Liver (tissue), 9 donors: ENCODE results near the gene EVA1C. TPM values are rescaled to one million over a fixed set of nuclear protein-coding genes. Genes with fewer than 3 reads are reported as not detected.

Experiments
- DNase-seq: peaks from one replicate; pipeline ENCODE4 v3.0.0-alpha.2; 2017; ENCODE audit warnings: low spot score
- H3K27ac ChIP-seq, 2 donors: one replicate each; pipeline ENCODE4 v1.7.0; 2013; ENCODE audit warnings: inconsistent platforms in 2 of 2, low read length in 2 of 2, control low read depth in 1 of 2, low read depth in 1 of 2, mild to moderate bottlenecking in 1 of 2
- H3K27me3 ChIP-seq, 4 donors: one replicate each; pipeline versions ENCODE4 v1.6.1 to v1.7.0; 2013; ENCODE audit warnings: low read length in 3 of 4, inconsistent platforms in 1 of 4, mild to moderate bottlenecking in 1 of 4, moderate library complexity in 1 of 4; ENCODE audit not compliant: control insufficient read depth in 4 of 4, insufficient read depth in 4 of 4
- H3K36me3 ChIP-seq, 4 donors: one replicate each; pipeline versions ENCODE4 v1.6.1 to v1.7.0; 2013; ENCODE audit warnings: low read length in 3 of 4, mild to moderate bottlenecking in 3 of 4, low read depth in 1 of 4, moderate library complexity in 1 of 4; ENCODE audit not compliant: control insufficient read depth in 4 of 4, insufficient read depth in 3 of 4
- H3K4me1 ChIP-seq, 4 donors: one replicate each; pipeline versions ENCODE4 v1.6.1 to v1.7.0; 2013; ENCODE audit warnings: low read length in 3 of 4, mild to moderate bottlenecking in 3 of 4, moderate library complexity in 1 of 4; ENCODE audit not compliant: control insufficient read depth in 4 of 4, insufficient read depth in 4 of 4
- H3K4me3 ChIP-seq, 3 donors: one replicate each; pipeline versions ENCODE4 v1.6.1 to v1.7.0; 2013; ENCODE audit warnings: low read length in 3 of 3, control low read depth in 1 of 3, low read depth in 1 of 3, mild to moderate bottlenecking in 1 of 3
- H3K9ac ChIP-seq, 2 donors: one replicate each; pipeline ENCODE4 v1.7.0; 2013; ENCODE audit warnings: low read length in 2 of 2, mild to moderate bottlenecking in 2 of 2, moderate library complexity in 2 of 2, control low read depth in 1 of 2, low read depth in 1 of 2
- H3K9me3 ChIP-seq, 4 donors: one replicate each; pipeline versions ENCODE4 v1.6.1 to v1.7.0; 2013; ENCODE audit warnings: low read length in 3 of 4; ENCODE audit not compliant: control insufficient read depth in 4 of 4
- EGR1 ChIP-seq, 2 donors: IDR thresholded peaks; 2 replicates each; pipeline ENCODE4 v1.6.1; 2016 to 2018; ENCODE audit warnings: antibody characterized with exemption in 2 of 2, low read depth in 2 of 2
- FOXA1 ChIP-seq: IDR thresholded peaks from 2 replicates; pipeline ENCODE4 v1.6.1; 2016; ENCODE audit warnings: antibody characterized with exemption
- FOXA2 ChIP-seq: IDR thresholded peaks from 2 replicates; pipeline ENCODE4 v1.6.1; 2016; ENCODE audit warnings: antibody characterized with exemption
- GABPA ChIP-seq, 2 donors: IDR thresholded peaks in 1 of 2; conservative IDR thresholded peaks in 1 of 2; 2 replicates each; pipeline ENCODE4 v1.6.1; 2016; ENCODE audit warnings: antibody characterized with exemption in 2 of 2, mild to moderate bottlenecking in 1 of 2, moderate library complexity in 1 of 2
- HNF4A ChIP-seq, 2 donors: conservative IDR thresholded peaks; 2 replicates each; pipeline ENCODE4 v1.6.1; 2016; ENCODE audit warnings: antibody characterized with exemption in 2 of 2, mild to moderate bottlenecking in 2 of 2
- HNF4G ChIP-seq: IDR thresholded peaks from 2 replicates; pipeline ENCODE4 v1.6.1; 2016; ENCODE audit warnings: antibody characterized with exemption
- JUND ChIP-seq, 2 donors: IDR thresholded peaks; 2 replicates each; pipeline ENCODE4 v1.6.1; 2016; ENCODE audit warnings: antibody characterized with exemption in 2 of 2
- MAX ChIP-seq: IDR thresholded peaks from 2 replicates; pipeline ENCODE4 v1.6.1; 2016; ENCODE audit warnings: antibody characterized with exemption
- NR2F2 ChIP-seq: IDR thresholded peaks from 2 replicates; pipeline ENCODE4 v1.6.1; 2016; ENCODE audit warnings: antibody characterized with exemption
- RAD21 ChIP-seq, 2 donors: IDR thresholded peaks; 2 replicates each; pipeline ENCODE4 v1.6.1; 2016; ENCODE audit warnings: antibody characterized with exemption in 2 of 2, mild to moderate bottlenecking in 2 of 2
- RXRA ChIP-seq, 2 donors: IDR thresholded peaks; 2 replicates each; pipeline ENCODE4 v1.6.1; 2017 to 2018; ENCODE audit warnings: antibody characterized with exemption in 2 of 2, mild to moderate bottlenecking in 1 of 2
- SP1 ChIP-seq: IDR thresholded peaks from 2 replicates; pipeline ENCODE4 v1.6.1; 2018; ENCODE audit warnings: antibody characterized with exemption, mild to moderate bottlenecking
- TAF1 ChIP-seq: conservative IDR thresholded peaks from 2 replicates; pipeline ENCODE4 v1.6.1; 2016; ENCODE audit warnings: antibody characterized with exemption, mild to moderate bottlenecking
- YY1 ChIP-seq: IDR thresholded peaks from 2 replicates; pipeline ENCODE4 v1.6.1; 2016; ENCODE audit warnings: antibody characterized with exemption, mild to moderate bottlenecking
- ZBTB33 ChIP-seq: IDR thresholded peaks from 2 replicates; pipeline ENCODE4 v1.6.1; 2016; ENCODE audit warnings: antibody characterized with exemption
- WGBS: extraction: QIAGEN DNeasy Blood & Tissue Kit; methylation state at CpG from one replicate; pipeline ENCODE4 v1.1.7; 2013; 5-methylcytosine and 5-hydroxymethylcytosine counted together
- polyA plus RNA-seq, 2 donors: library from polyadenylated mRNA; stranded (reverse) in 1 of 2; unstranded in 1 of 2; fragments of 200-250 nt in 1 of 2; fragments of >200 nt in 1 of 2; fragmentation: Nextera tagmentation in 1 of 2; extraction: Ambion mirVana in 1 of 2; gene quantifications; one replicate each; pipeline versions ENCODE4 v1.2.1 to v1.2.3, GENCODE V29; 2013 to 2015
- total RNA-seq, 2 donors: library from RNA; depleted of rRNA; stranded (reverse); fragments of >200 nt; gene quantifications; one replicate each; pipeline ENCODE4 v1.2.3, GENCODE V29; 2014
- TF ChIP-seq, protein P1 (sequence below): fragments of 150-350 bp; IDR thresholded peaks from 2 replicates; pipeline ENCODE4 v1.5.1; 2017; ENCODE audit warnings: improper control_type of control experiment, low read depth, low read length; ENCODE audit not compliant: missing input control
- TF ChIP-seq, protein P2 (sequence below): IDR thresholded peaks from 2 replicates; pipeline ENCODE4 v1.6.1; 2016; ENCODE audit warnings: antibody characterized with exemption, mild to moderate bottlenecking
- donor health status: healthy.
- donor health status: healthy.
- donor health status: healthy.
- donor health status: healthy.
- donor health status: healthy.

EVA1C gene
- total and polyA plus RNA-seq, 4 donors: 0.47 to 3.3 (median 2.4) TPM

- H3K4me1 ChIP-seq: no peaks in the 10 kb centered on the region
- H3K36me3 ChIP-seq: no peaks in the 10 kb centered on the region
- no peaks in the 10 kb centered on the region for H3K9me3 ChIP-seq
- TF ChIP-seq GABPA (IDR thresholded peaks at IDR 0.05 in 1 of 2, conservative IDR thresholded peaks at IDR 0.05 in 1 of 2) (no peak), ZBTB33 (no peak), HNF4G (no peak), EGR1 (IDR thresholded peaks at IDR 0.05; ENCODE audit: low read depth in 2 of 2) (no peak), FOXA1 (no peak), HNF4A (conservative IDR thresholded peaks at IDR 0.05) (no peak), RAD21 (IDR thresholded peaks at IDR 0.05) (no peak), JUND (IDR thresholded peaks at IDR 0.05) (no peak), YY1 (no peak), RXRA (IDR thresholded peaks at IDR 0.05) (no peak), MAX (no peak)
- TF ChIP-seq, protein P1, sequence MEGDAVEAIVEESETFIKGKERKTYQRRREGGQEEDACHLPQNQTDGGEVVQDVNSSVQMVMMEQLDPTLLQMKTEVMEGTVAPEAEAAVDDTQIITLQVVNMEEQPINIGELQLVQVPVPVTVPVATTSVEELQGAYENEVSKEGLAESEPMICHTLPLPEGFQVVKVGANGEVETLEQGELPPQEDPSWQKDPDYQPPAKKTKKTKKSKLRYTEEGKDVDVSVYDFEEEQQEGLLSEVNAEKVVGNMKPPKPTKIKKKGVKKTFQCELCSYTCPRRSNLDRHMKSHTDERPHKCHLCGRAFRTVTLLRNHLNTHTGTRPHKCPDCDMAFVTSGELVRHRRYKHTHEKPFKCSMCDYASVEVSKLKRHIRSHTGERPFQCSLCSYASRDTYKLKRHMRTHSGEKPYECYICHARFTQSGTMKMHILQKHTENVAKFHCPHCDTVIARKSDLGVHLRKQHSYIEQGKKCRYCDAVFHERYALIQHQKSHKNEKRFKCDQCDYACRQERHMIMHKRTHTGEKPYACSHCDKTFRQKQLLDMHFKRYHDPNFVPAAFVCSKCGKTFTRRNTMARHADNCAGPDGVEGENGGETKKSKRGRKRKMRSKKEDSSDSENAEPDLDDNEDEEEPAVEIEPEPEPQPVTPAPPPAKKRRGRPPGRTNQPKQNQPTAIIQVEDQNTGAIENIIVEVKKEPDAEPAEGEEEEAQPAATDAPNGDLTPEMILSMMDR: no peak
- TF ChIP-seq, protein P2, sequence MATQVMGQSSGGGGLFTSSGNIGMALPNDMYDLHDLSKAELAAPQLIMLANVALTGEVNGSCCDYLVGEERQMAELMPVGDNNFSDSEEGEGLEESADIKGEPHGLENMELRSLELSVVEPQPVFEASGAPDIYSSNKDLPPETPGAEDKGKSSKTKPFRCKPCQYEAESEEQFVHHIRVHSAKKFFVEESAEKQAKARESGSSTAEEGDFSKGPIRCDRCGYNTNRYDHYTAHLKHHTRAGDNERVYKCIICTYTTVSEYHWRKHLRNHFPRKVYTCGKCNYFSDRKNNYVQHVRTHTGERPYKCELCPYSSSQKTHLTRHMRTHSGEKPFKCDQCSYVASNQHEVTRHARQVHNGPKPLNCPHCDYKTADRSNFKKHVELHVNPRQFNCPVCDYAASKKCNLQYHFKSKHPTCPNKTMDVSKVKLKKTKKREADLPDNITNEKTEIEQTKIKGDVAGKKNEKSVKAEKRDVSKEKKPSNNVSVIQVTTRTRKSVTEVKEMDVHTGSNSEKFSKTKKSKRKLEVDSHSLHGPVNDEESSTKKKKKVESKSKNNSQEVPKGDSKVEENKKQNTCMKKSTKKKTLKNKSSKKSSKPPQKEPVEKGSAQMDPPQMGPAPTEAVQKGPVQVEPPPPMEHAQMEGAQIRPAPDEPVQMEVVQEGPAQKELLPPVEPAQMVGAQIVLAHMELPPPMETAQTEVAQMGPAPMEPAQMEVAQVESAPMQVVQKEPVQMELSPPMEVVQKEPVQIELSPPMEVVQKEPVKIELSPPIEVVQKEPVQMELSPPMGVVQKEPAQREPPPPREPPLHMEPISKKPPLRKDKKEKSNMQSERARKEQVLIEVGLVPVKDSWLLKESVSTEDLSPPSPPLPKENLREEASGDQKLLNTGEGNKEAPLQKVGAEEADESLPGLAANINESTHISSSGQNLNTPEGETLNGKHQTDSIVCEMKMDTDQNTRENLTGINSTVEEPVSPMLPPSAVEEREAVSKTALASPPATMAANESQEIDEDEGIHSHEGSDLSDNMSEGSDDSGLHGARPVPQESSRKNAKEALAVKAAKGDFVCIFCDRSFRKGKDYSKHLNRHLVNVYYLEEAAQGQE: no peak
- H3K4me3 ChIP-seq: no peak overlapping the region
- H3K27me3 ChIP-seq: no peaks in the 10 kb centered on the region
- WGBS: 91% methylated on average over 7 of the region's 7 CpGs
- H3K9ac ChIP-seq: no peak overlapping the region
- DNase-seq: no peak
- H3K27ac ChIP-seq: no peak overlapping the region
These were observed 50.9 kb downstream of the EVA1C start for GRCh38 chr21:32463367-32463766.

GRCh38 chr21:32463889-32464300 lies 51.4 kb downstream of the EVA1C start:
- Histone ChIP-seq H3K9ac (no peak overlapping the region), H3K4me1 (no peaks in the 10 kb centered on the region), H3K27me3 (no peaks in the 10 kb centered on the region), H3K9me3 (no peaks in the 10 kb centered on the region), H3K4me3 (no peak overlapping the region), H3K27ac (peak overlapping the region; percentile 5 to 38), H3K36me3 (no peaks in the 10 kb centered on the region)
- no peak for TF ChIP-seq ZBTB33
- no peak for TF ChIP-seq TAF1
- TF ChIP-seq SP1: no peak
- no peak for TF ChIP-seq YY1
- no peak for TF ChIP-seq RAD21 (IDR thresholded peaks at IDR 0.05)
- no peak for TF ChIP-seq NR2F2
- peak; percentile 10 for TF ChIP-seq MAX
- TF ChIP-seq JUND (IDR thresholded peaks at IDR 0.05): peak; percentile 41 to 65
- TF ChIP-seq EGR1 (IDR thresholded peaks at IDR 0.05; ENCODE audit: low read depth in 2 of 2): no peak
- peak in 1 of 2 donors; percentile 6 for TF ChIP-seq RXRA (IDR thresholded peaks at IDR 0.05)
- no peak for TF ChIP-seq FOXA2
- 79% methylated on average over 8 of the region's 8 CpGs for WGBS
- no peak for DNase-seq
